Measurements from ENCODE around the gene MAP3K4. TPM values are rescaled to one million over a fixed set of nuclear protein-coding genes. Genes with fewer than 3 reads are reported as not detected.

Gene MAP3K4
- total RNA-seq, 1 experiment from 2014 or later: 54.3 TPM

DNA sequence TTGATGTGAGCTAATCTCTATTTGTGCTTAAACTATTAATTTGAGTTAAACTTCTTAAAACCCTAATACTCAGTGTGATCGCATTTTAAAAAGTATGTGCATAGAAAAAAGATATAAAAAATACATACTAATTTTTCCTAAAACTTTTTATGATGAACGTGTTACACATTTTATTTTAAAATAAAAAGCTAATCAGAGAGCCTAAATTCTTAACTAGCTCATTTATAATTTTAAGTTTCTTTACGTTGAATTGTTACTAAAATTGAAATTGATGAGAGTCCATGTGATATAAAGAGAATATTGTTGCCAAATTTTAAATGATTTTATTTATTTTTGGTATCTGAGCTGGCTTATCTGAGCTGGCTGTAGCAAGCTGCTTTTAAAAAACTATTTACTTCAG is 6.6 kb downstream of the MAP3K4 start:
- Histone ChIP-seq H2BK15ac (ENCODE audit: low read depth, low read length) (no peak overlapping the region), H3K79me1 (ENCODE audit: insufficient read depth, low read depth, low read length, poor library complexity, severe bottlenecking) (peaks cover 7% of the 10 kb centered on the region), H3K9ac (ENCODE audit: extremely low read depth, insufficient read length, low read length) (no peak overlapping the region), H3K27me3 (ENCODE audit: insufficient read depth, low read length) (no peaks in the 10 kb centered on the region), H3K4me2 (ENCODE audit: insufficient read depth, insufficient read length, low read length) (no peak overlapping the region), H3K4me1 (ENCODE audit: insufficient read depth, low read length) (no peaks in the 10 kb centered on the region; the same call in 1 of the 2 replicates), H2BK20ac (ENCODE audit: low read depth, low read length, poor library complexity, severe bottlenecking) (no peak overlapping the region), H3K27ac (ENCODE audit: insufficient read length, low read depth, low read length) (no peak overlapping the region), H3K79me2 (ENCODE audit: insufficient read depth, low read length) (peaks cover 20% of the 10 kb centered on the region; the same call in 1 of the 2 replicates), H3T11ph (ENCODE audit: low read length) (no peak overlapping the region), H3K56ac (ENCODE audit: insufficient read length, low read depth, low read length) (no peak overlapping the region), H2AFZ (ENCODE audit: low read length) (no peak overlapping the region), H3K18ac (ENCODE audit: insufficient read length, low read depth, low read length) (no peak overlapping the region), H4K8ac (replicated peaks; ENCODE audit: insufficient read length, low read depth, low read length) (no peak overlapping the region), H4K20me1 (ENCODE audit: control insufficient read depth, insufficient read depth, insufficient read length) (no peaks in the 10 kb centered on the region), H3K23ac (ENCODE audit: insufficient read length, low read depth, low read length) (no peak overlapping the region), H3K4ac (ENCODE audit: low read depth, low read length) (no peak overlapping the region), H2AK5ac (ENCODE audit: insufficient read length, low read length) (no peak overlapping the region), H3K14ac (ENCODE audit: insufficient read depth, low read length) (no peak overlapping the region), H4K5ac (ENCODE audit: insufficient read length, low read depth, low read length) (no peak overlapping the region), H4K91ac (ENCODE audit: insufficient read length, low read depth, low read length) (no peak overlapping the region), H2BK120ac (ENCODE audit: low read depth, low read length, poor library complexity, severe bottlenecking) (no peak overlapping the region), H3K23me2 (ENCODE audit: insufficient read length, low read depth, low read length, poor library complexity, severe bottlenecking) (no peaks in the 10 kb centered on the region), H3K9me3 (ENCODE audit: control insufficient read depth, low read depth, low read length) (no peaks in the 10 kb centered on the region), H2BK5ac (ENCODE audit: insufficient read length, low read length) (no peak overlapping the region), H2BK12ac (ENCODE audit: insufficient read length, low read depth, low read length) (no peak overlapping the region)
- no peak overlapping the region for H3K27ac Mint-ChIP-seq
- no peak overlapping the region for H3K4me3 Mint-ChIP-seq
- no CpG with 5 or more reads among the region's 3 CpGs for whole genome bisulfite sequencing (ENCODE audit: extremely low coverage, insufficient read length, low lambda C conversion rate)
- H3K4me1 Mint-ChIP-seq: peaks cover 13 to 26% of the 10 kb centered on the region in 2 experiments
- DNase-seq: no peak
- no peaks in the 10 kb centered on the region for H3K27me3 Mint-ChIP-seq (ENCODE audit: low read depth)
- peaks cover 5 to 7% (median 6%) of the 10 kb centered on the region in 3 experiments; a peak in 5 of 7 replicates for H3K36me3 Mint-ChIP-seq (ENCODE audit: insufficient read depth in 1 of 3, low read depth in 3 of 3)
- TF ChIP-seq, protein P1, sequence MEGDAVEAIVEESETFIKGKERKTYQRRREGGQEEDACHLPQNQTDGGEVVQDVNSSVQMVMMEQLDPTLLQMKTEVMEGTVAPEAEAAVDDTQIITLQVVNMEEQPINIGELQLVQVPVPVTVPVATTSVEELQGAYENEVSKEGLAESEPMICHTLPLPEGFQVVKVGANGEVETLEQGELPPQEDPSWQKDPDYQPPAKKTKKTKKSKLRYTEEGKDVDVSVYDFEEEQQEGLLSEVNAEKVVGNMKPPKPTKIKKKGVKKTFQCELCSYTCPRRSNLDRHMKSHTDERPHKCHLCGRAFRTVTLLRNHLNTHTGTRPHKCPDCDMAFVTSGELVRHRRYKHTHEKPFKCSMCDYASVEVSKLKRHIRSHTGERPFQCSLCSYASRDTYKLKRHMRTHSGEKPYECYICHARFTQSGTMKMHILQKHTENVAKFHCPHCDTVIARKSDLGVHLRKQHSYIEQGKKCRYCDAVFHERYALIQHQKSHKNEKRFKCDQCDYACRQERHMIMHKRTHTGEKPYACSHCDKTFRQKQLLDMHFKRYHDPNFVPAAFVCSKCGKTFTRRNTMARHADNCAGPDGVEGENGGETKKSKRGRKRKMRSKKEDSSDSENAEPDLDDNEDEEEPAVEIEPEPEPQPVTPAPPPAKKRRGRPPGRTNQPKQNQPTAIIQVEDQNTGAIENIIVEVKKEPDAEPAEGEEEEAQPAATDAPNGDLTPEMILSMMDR (conservative IDR thresholded peaks at IDR 0.05): no peak
- no peaks in the 10 kb centered on the region; a peak in 1 of 5 replicates for H3K9me3 Mint-ChIP-seq
